MM.1S (cell line): ENCODE results near the gene ACER3.

ENCODE experiments used
- DNase-seq: peaks from one replicate; pipeline ENCODE4 v3.0.0-alpha.2; 2015
- H2AFZ ChIP-seq: fragments of 300-600 bp; sonication (generic); 2 replicates; pipeline ENCODE4 v1.6.0; 2016; ENCODE audit warnings: antibody characterized with exemption, low read length
- H3F3A ChIP-seq: fragments of 300-600 bp; sonication (generic); 2 replicates; pipeline ENCODE4 v1.6.1; 2016; ENCODE audit warnings: mild to moderate bottlenecking, antibody characterized with exemption, low read length, moderate library complexity, mixed read lengths; ENCODE audit not compliant: insufficient read depth
- H3K27ac ChIP-seq: fragments of 300-600 bp; sonication (generic); 2 replicates; pipeline ENCODE4 v1.5.1; 2016; ENCODE audit warnings: mild to moderate bottlenecking, low read length
- H3K27me3 ChIP-seq: fragments of 300-600 bp; sonication (generic); replicated peaks from 2 replicates; pipeline ENCODE4 v1.6.0; 2016; ENCODE audit warnings: low read length; ENCODE audit not compliant: insufficient read depth
- H3K36me3 ChIP-seq: fragments of 300-600 bp; sonication (generic); replicated peaks from 2 replicates; pipeline ENCODE4 v1.6.1; 2016; ENCODE audit warnings: mild to moderate bottlenecking, low read length, mixed read lengths; ENCODE audit not compliant: insufficient read depth
- H3K4me1 ChIP-seq: fragments of 300-600 bp; sonication (generic); 2 replicates; pipeline ENCODE4 v1.6.1; 2016; ENCODE audit warnings: low read length, mixed read lengths
- H3K4me2 ChIP-seq: fragments of 300-600 bp; sonication (generic); 2 replicates; pipeline ENCODE4 v1.6.0; 2016; ENCODE audit warnings: low read depth, low read length
- H3K4me3 ChIP-seq: fragments of 300-600 bp; sonication (generic); 2 replicates; pipeline ENCODE4 v1.5.1; 2016; ENCODE audit warnings: low read length, mixed read lengths
- H3K79me2 ChIP-seq: fragments of 300-600 bp; sonication (generic); 2 replicates; pipeline ENCODE4 v1.6.1; 2016; ENCODE audit warnings: mixed run types, low read length, mixed read lengths
- H3K9ac ChIP-seq: fragments of 300-600 bp; sonication (generic); 2 replicates; pipeline ENCODE4 v1.6.1; 2016; ENCODE audit warnings: low read length, mixed read lengths
- H3K9me2 ChIP-seq: fragments of 300-600 bp; sonication (generic); replicated peaks from 2 replicates; pipeline ENCODE4 v1.6.1; 2016; ENCODE audit warnings: mild to moderate bottlenecking, low read length, mixed read lengths; ENCODE audit not compliant: insufficient read depth
- H3K9me3 ChIP-seq: fragments of 300-600 bp; sonication (generic); replicated peaks from 2 replicates; pipeline ENCODE4 v1.6.1; 2016; ENCODE audit warnings: mild to moderate bottlenecking, low read length, mixed read lengths; ENCODE audit not compliant: insufficient read depth
- H4K20me1 ChIP-seq: fragments of 300-600 bp; sonication (generic); 2 replicates; pipeline ENCODE4 v1.6.1; 2016; ENCODE audit warnings: mild to moderate bottlenecking, low read length, moderate library complexity, mixed read lengths; ENCODE audit not compliant: insufficient read depth
- CTCF ChIP-seq: fragments of 300-600 bp; sonication (generic); IDR thresholded peaks from 2 replicates; pipeline ENCODE4 v1.5.1; 2016; ENCODE audit warnings: antibody characterized with exemption, low read length, mixed read lengths
- EZH2 ChIP-seq: fragments of 300-600 bp; sonication (generic); optimal IDR thresholded peaks from 2 replicates; pipeline ENCODE3; 2017; ENCODE audit warnings: low read depth, mild to moderate bottlenecking, antibody characterized with exemption, low read length, mixed read lengths
- EZH2phosphoT487 ChIP-seq: fragments of 300-600 bp; sonication (generic); IDR thresholded peaks from 2 replicates; pipeline ENCODE4 v1.6.1; 2018; ENCODE audit warnings: antibody characterized with exemption, low read length

ACER3 gene

GRCh38 chr11:76856571-76856970, 4.1 kb upstream of the ACER3 start:
- H3K79me2 ChIP-seq = 0 out of 2 replicates have a peak, but pooled peaks cover 3% of the 10 kb centered on the region
- DNase-seq = no peak
- no peaks in the 10 kb centered on the region for H3K9me3 ChIP-seq
- TF ChIP-seq EZH2 (no peak), CTCF (no peak), EZH2phosphoT487 (no peak)
- H3K4me1 ChIP-seq = peaks cover 6% of the 10 kb centered on the region; the same call in 1 of the 2 replicates
- no peak overlapping the region for H3K4me3 ChIP-seq
- H3K36me3 ChIP-seq = no peaks in the 10 kb centered on the region
- H2AFZ ChIP-seq = no peak overlapping the region
- H3K9me2 ChIP-seq = no peaks in the 10 kb centered on the region
- H3F3A ChIP-seq = no peaks in the 10 kb centered on the region
- no peaks in the 10 kb centered on the region for H3K27me3 ChIP-seq
- H3K27ac ChIP-seq = no peak overlapping the region
- H3K9ac ChIP-seq = no peak overlapping the region
- H4K20me1 ChIP-seq = no peaks in the 10 kb centered on the region
- H3K4me2 ChIP-seq = no peak overlapping the region

- H3K4me3 ChIP-seq = no peak overlapping the region
- H2AFZ ChIP-seq = no peak overlapping the region
- H3K9me2 ChIP-seq = no peaks in the 10 kb centered on the region
- H3K9ac ChIP-seq = no peak overlapping the region
- H3K27ac ChIP-seq = no peak overlapping the region
- no peaks in the 10 kb centered on the region for H3K27me3 ChIP-seq
- no peak overlapping the region for H3K4me2 ChIP-seq
- H3K79me2 ChIP-seq = 0 out of 2 replicates have a peak, but pooled peaks cover 8% of the 10 kb centered on the region
- H3F3A ChIP-seq = no peaks in the 10 kb centered on the region
- H3K4me1 ChIP-seq = peaks cover 11% of the 10 kb centered on the region; the same call in 1 of the 2 replicates
- no peaks in the 10 kb centered on the region for H3K9me3 ChIP-seq
- no peaks in the 10 kb centered on the region for H4K20me1 ChIP-seq
- no peak for DNase-seq
- TF ChIP-seq EZH2 (no peak), CTCF (no peak), EZH2phosphoT487 (no peak)
- H3K36me3 ChIP-seq = no peaks in the 10 kb centered on the region
Measured at GRCh38 chr11:76857781-76858410, 2.8 kb upstream of the ACER3 start.

GRCh38 chr11:76859708-76860227, 950 bp upstream of the ACER3 start:
- Histone ChIP-seq H3K9me2 (no peaks in the 10 kb centered on the region), H4K20me1 (no peaks in the 10 kb centered on the region), H3K36me3 (no peaks in the 10 kb centered on the region), H2AFZ (peak overlapping the region; percentile 98), H3F3A (no peaks in the 10 kb centered on the region), H3K4me2 (peak overlapping the region; percentile 72; the same call in 1 of the 2 replicates), H3K9ac (no peak overlapping the region), H3K4me3 (no peak overlapping the region), H3K9me3 (no peaks in the 10 kb centered on the region), H3K4me1 (peaks cover 11% of the 10 kb centered on the region; the same call in 1 of the 2 replicates), H3K27me3 (no peaks in the 10 kb centered on the region), H3K27ac (no peak overlapping the region), H3K79me2 (0 out of 2 replicates have a peak, but pooled peaks cover 8% of the 10 kb centered on the region)
- no peak for DNase-seq
- TF ChIP-seq EZH2 (no peak), CTCF (no peak), EZH2phosphoT487 (no peak)
